Naive B cell (primary cell): ENCODE results near the gene MORN1. TPM values are rescaled to one million over a fixed set of nuclear protein-coding genes. Genes with fewer than 3 reads are reported as not detected.
"Not testable (repeated sequence)": the region's sequence is repeated elsewhere in the genome, so short reads cannot be mapped to it uniquely, and the experiment has no call there.

Source experiments
- ATAC-seq, 2 donors: fragments of 150-1000 bp; cut with Tn5 transposase; 2 replicates each; pipeline ENCODE4 v1.10.0; 2021; ENCODE audit warnings: low read depth in 2 of 2, mild to moderate bottlenecking in 2 of 2, moderate library complexity in 2 of 2
- DNase-seq: peaks from one replicate; pipeline ENCODE4 v3.0.0; 2022
- H3K27ac Mint-ChIP-seq, 6 donors: one replicate each; pipeline ENCODE4 v1.8.0; 2020 to 2022; ENCODE audit warnings: mild to moderate bottlenecking in 6 of 6, mixed read lengths in 6 of 6, moderate library complexity in 5 of 6, inconsistent platforms in 2 of 6
- H3K27me3 Mint-ChIP-seq, 3 donors: one replicate each; pipeline ENCODE4 v1.8.0; 2021 to 2022; ENCODE audit warnings: mixed read lengths in 3 of 3, mild to moderate bottlenecking in 1 of 3
- H3K36me3 Mint-ChIP-seq, 2 donors: one replicate each; pipeline ENCODE4 v1.8.0; 2020 to 2022; ENCODE audit warnings: mixed read lengths in 2 of 2, inconsistent platforms in 1 of 2, mild to moderate bottlenecking in 1 of 2
- H3K4me1 Mint-ChIP-seq, 3 donors: one replicate each; pipeline ENCODE4 v1.8.0; 2020 to 2022; ENCODE audit warnings: mixed read lengths in 3 of 3, inconsistent platforms in 1 of 3, mild to moderate bottlenecking in 1 of 3, moderate library complexity in 1 of 3
- H3K4me3 Mint-ChIP-seq, 8 donors: one replicate each; pipeline ENCODE4 v1.8.0; 2020 to 2022; ENCODE audit warnings: mild to moderate bottlenecking in 8 of 8, mixed read lengths in 8 of 8, moderate library complexity in 8 of 8, inconsistent platforms in 2 of 8
- H3K9me3 Mint-ChIP-seq, 7 donors: one replicate each; pipeline ENCODE4 v1.8.0; 2020 to 2022; ENCODE audit warnings: mixed read lengths in 7 of 7, mild to moderate bottlenecking in 5 of 7, inconsistent platforms in 2 of 7, moderate library complexity in 1 of 7
- polyA plus RNA-seq, 6 donors: library from polyadenylated mRNA; unstranded; fragments of 300-500 nt; fragmentation: Illumina TruSeq; gene quantifications; one replicate each; pipeline ENCODE4 v1.2.3, GENCODE V29; 2021; ENCODE audit warnings: low read depth in 6 of 6

The MORN1 gene
- polyA plus RNA-seq, 6 donors from 2014 or later = 0.29 to 7.1 (median 6.1) TPM

GRCh38 chr1:2303781-2304180 lies 87.6 kb downstream of the MORN1 start:
- no peak for DNase-seq
- Mint-ChIP-seq H3K36me3 (peaks cover 12 to 21% of the 10 kb centered on the region in 2 donors), H3K9me3 (no peaks in the 10 kb centered on the region), H3K27ac (peak overlapping the region in 3 of 6 donors; percentile 82 to 99 (median 91)), H3K27me3 (no peaks in the 10 kb centered on the region), H3K4me1 (peaks cover 21 to 47% (median 36%) of the 10 kb centered on the region in 3 donors), H3K4me3 (no peak overlapping the region)
- no peak for ATAC-seq

- ATAC-seq = no peak
- no peak for DNase-seq
- H3K27me3 Mint-ChIP-seq = no peaks in the 10 kb centered on the region
- H3K36me3 Mint-ChIP-seq = peaks cover 7 to 20% of the 10 kb centered on the region in 2 donors
- peak overlapping the region; percentile 88 to 100 (median 98) for H3K27ac Mint-ChIP-seq
- peak overlapping the region in 7 of 8 donors; percentile 3 to 39 (median 24) for H3K4me3 Mint-ChIP-seq
- peaks cover 24 to 53% (median 40%) of the 10 kb centered on the region in 3 donors for H3K4me1 Mint-ChIP-seq
- no peaks in the 10 kb centered on the region for H3K9me3 Mint-ChIP-seq
Observed at GRCh38 chr1:2303016-2303775, 88.2 kb downstream of the MORN1 start.

- peaks cover 19 to 47% (median 46%) of the 10 kb centered on the region in 3 donors for H3K4me1 Mint-ChIP-seq
Observed at GRCh38 chr1:2302292-2302925, 88.9 kb downstream of the MORN1 start.

DNA sequence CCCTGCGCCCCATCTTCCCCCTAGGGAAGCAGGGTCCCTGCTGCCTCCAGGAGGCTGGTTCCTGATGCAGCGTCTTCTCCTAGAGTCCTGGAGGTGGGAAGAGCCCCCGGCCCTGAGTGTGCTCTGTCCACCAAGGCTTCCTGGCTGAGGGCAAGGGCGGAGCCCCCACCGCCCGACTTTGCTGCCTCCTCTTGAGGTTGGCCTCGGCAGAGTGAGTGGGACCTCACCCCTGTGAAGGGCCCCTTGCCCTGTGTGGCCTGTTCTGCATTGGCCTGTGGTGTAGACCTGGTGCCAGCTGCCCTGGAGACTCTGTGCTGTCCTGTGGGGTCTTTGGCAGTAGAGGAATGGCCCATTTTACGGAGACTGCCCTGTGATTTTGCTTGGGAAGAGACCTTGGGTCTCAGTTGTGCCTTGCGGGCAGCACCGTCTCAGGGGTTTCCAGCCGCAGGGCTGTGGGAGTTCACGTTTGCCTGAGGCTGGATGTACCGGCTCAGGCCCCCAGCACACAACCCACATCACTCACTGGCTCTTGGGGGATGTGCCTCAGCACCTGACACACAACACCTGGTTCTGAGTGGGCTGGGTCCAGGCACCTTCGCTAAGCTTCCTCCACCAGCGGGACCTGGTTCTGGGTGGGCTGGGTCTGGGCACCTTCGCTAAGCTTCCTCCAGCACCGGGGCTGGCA lies 89.6 kb downstream of the MORN1 start:
- ATAC-seq (no peak), DNase-seq (no peak)
- Mint-ChIP-seq H3K36me3 (peaks cover 0 to 10% of the 10 kb centered on the region in 2 donors), H3K4me3 (peak overlapping the region; percentile 77 to 96 (median 93)), H3K4me1 (peaks cover 19 to 50% (median 46%) of the 10 kb centered on the region in 3 donors), H3K9me3 (no peaks in the 10 kb centered on the region), H3K27ac (peak overlapping the region; percentile 99 to 100 (median 100)), H3K27me3 (no peaks in the 10 kb centered on the region)

More at GRCh38 chr1:2302292-2302925, 88.9 kb downstream of the MORN1 start:
- Mint-ChIP-seq H3K36me3 (peaks cover 0 to 12% of the 10 kb centered on the region in 2 donors), H3K27me3 (no peaks in the 10 kb centered on the region), H3K4me3 (peak overlapping the region in 7 of 8 donors; percentile 3 to 96 (median 39)), H3K27ac (peak overlapping the region; percentile 99 to 100 (median 100)), H3K9me3 (no peaks in the 10 kb centered on the region)
- no peak for ATAC-seq
- DNase-seq = no peak

- H3K27me3 Mint-ChIP-seq = no peaks in the 10 kb centered on the region
- ATAC-seq (peak; percentile 76 to 79), DNase-seq (peak; percentile 99)
- peaks cover 0 to 9% of the 10 kb centered on the region in 2 donors for H3K36me3 Mint-ChIP-seq
- H3K27ac Mint-ChIP-seq = peak overlapping the region; percentile 99 to 100 (median 100)
- peak overlapping the region; percentile 77 to 96 (median 93) for H3K4me3 Mint-ChIP-seq
- H3K9me3 Mint-ChIP-seq = no peaks in the 10 kb centered on the region
- H3K4me1 Mint-ChIP-seq = peaks cover 23 to 56% (median 52%) of the 10 kb centered on the region in 3 donors
Observed at GRCh38 chr1:2300851-2301606, 90.3 kb downstream of the MORN1 start.

GRCh38 chr1:2300004-2300771 lies 91.2 kb downstream of the MORN1 start:
- Mint-ChIP-seq H3K27ac (peak overlapping the region; percentile 99 to 100 (median 100)), H3K4me1 (peaks cover 23 to 62% (median 58%) of the 10 kb centered on the region in 3 donors), H3K9me3 (no peaks in the 10 kb centered on the region), H3K36me3 (peaks cover 0 to under 1% of the 10 kb centered on the region in 2 donors), H3K4me3 (peak overlapping the region; percentile 77 to 96 (median 93)), H3K27me3 (no peaks in the 10 kb centered on the region)
- DNase-seq = peak; percentile 96
- ATAC-seq = peak; percentile 72 to 73

GRCh38 chr1:2299131-2299627 lies 92.2 kb downstream of the MORN1 start:
- peak overlapping the region; percentile 95 to 100 (median 100) for H3K27ac Mint-ChIP-seq
- no peak for ATAC-seq
- H3K4me1 Mint-ChIP-seq = peaks cover 23 to 69% (median 59%) of the 10 kb centered on the region in 3 donors
- no peaks in the 10 kb centered on the region for H3K36me3 Mint-ChIP-seq
- H3K27me3 Mint-ChIP-seq = no peaks in the 10 kb centered on the region
- H3K9me3 Mint-ChIP-seq = no peaks in the 10 kb centered on the region
- no peak for DNase-seq
- H3K4me3 Mint-ChIP-seq = peak overlapping the region; percentile 47 to 94 (median 84)

DNA sequence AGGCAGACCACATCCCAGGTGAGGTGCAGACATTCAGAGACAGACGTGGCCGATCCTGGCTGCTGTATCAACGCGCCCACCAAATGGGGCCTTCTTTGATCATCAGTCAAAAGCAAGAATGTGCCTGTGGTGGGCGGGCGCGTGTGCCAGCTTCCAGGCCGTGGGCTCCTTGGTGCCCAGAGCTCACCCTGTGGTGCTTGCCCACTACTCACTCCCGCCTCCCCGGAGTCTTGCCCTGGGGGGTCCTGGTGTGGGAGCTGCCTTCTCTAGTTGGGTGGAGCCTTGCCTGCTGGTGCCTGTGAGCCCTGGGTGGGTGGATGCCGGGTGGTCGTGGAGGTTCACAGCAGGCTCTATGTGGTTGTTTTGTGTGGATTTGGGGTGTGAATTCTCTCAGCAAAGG lies 92.7 kb downstream of the MORN1 start:
- DNase-seq = no peak
- no peak for ATAC-seq
- H3K36me3 Mint-ChIP-seq = no peaks in the 10 kb centered on the region
- H3K27me3 Mint-ChIP-seq = no peaks in the 10 kb centered on the region
- H3K9me3 Mint-ChIP-seq = no peaks in the 10 kb centered on the region
- H3K27ac Mint-ChIP-seq = peak overlapping the region; percentile 93 to 100 (median 98)
- peaks cover 27 to 74% (median 64%) of the 10 kb centered on the region in 3 donors for H3K4me1 Mint-ChIP-seq
- H3K4me3 Mint-ChIP-seq = peak overlapping the region in 7 of 8 donors; percentile 47 to 90 (median 77)

- Mint-ChIP-seq H3K4me1 (peaks cover 36 to 72% (median 69%) of the 10 kb centered on the region in 3 donors), H3K36me3 (no peaks in the 10 kb centered on the region), H3K27ac (peak overlapping the region in 5 of 6 donors; percentile 39 to 100 (median 59)), H3K4me3 (peak overlapping the region in 3 of 8 donors; percentile 5 to 47 (median 15)), H3K27me3 (no peaks in the 10 kb centered on the region), H3K9me3 (no peaks in the 10 kb centered on the region)
- DNase-seq = no peak
- ATAC-seq = no peak
Observed at GRCh38 chr1:2297246-2298011, 93.9 kb downstream of the MORN1 start.

GRCh38 chr1:2296614-2297013 lies 94.7 kb downstream of the MORN1 start:
- Mint-ChIP-seq H3K4me3 (peak overlapping the region in 2 of 8 donors; percentile 33 to 52), H3K9me3 (no peaks in the 10 kb centered on the region), H3K36me3 (no peaks in the 10 kb centered on the region), H3K4me1 (peaks cover 36 to 76% (median 70%) of the 10 kb centered on the region in 3 donors), H3K27me3 (no peaks in the 10 kb centered on the region), H3K27ac (peak overlapping the region in 3 of 6 donors; percentile 29 to 99 (median 80))
- ATAC-seq = no peak
- no peak for DNase-seq

GRCh38 chr1:2296211-2296610 lies 95.1 kb downstream of the MORN1 start:
- not testable (repeated sequence) for ATAC-seq, H3K36me3 Mint-ChIP-seq, H3K9me3 Mint-ChIP-seq, H3K27me3 Mint-ChIP-seq, DNase-seq
- peak overlapping the region in 2 of 8 donors; percentile 33 to 52 for H3K4me3 Mint-ChIP-seq
- peak overlapping the region in 2 of 6 donors; percentile 80 to 99 for H3K27ac Mint-ChIP-seq
- peaks cover 33 to 76% (median 69%) of the 10 kb centered on the region in 3 donors for H3K4me1 Mint-ChIP-seq
